A549 (cell line): ENCODE results near the gene CCDC71. TPM values are rescaled to one million over a fixed set of nuclear protein-coding genes. Genes with fewer than 3 reads are reported as not detected.
A peak's percentile ranks its signal among the peaks of the same experiment; 100 is the strongest.

Experiments used
- ATAC-seq, 2 experiments: fragments of 200-7000 bp in 1 of 2; fragments of >200 bp in 1 of 2; cut with Nextera tagmentation in 1 of 2; cut with Tn5 transposase in 1 of 2; 3 replicates each; pipeline versions ENCODE4 v1.8.0 to v1.9.1; 2018 to 2020; ENCODE audit warnings: mild to moderate bottlenecking in 1 of 2, moderate library complexity in 1 of 2
- CTCF ChIA-PET: fragments of 300-600 bp; sonication (Branson Sonifier 250); formaldehyde crosslinking; extraction: SDS; loops from one replicate; lab custom pipeline; 2021; ENCODE audit warnings: antibody characterized with exemption, inconsistent platforms; lab: Yijun Ruan, JAX
- POLR2A ChIA-PET: fragments of 350-600 bp; formaldehyde crosslinking; extraction: SDS; loops from one replicate; lab custom pipeline; 2021; ENCODE audit warnings: antibody characterized with exemption, inconsistent platforms; lab: Yijun Ruan, JAX
- DNase-seq, 2 experiments: peaks; one replicate each; pipeline versions ENCODE4 v3.0.0 to v3.0.0-alpha.2; 2011 to 2016; ENCODE audit warnings: low read depth in 1 of 2, low spot score in 1 of 2
- FAIRE-seq: peaks from 2 replicates; lab custom pipeline; 2011; peaks lifted over from hg19 to GRCh38; lab: Jason Lieb, UNC
- H3K27ac ChIP-seq, 2 experiments: fragments of >200 bp; sonication (Bioruptor Twin); formaldehyde crosslinking; 3 replicates each; pipeline ENCODE4 v1.5.1; 2016 to 2017
- H3K4me1 ChIP-seq: fragments of >200 bp; sonication (Bioruptor Twin); formaldehyde crosslinking; 3 replicates; pipeline ENCODE4 v1.6.1; 2016
- H3K4me2 ChIP-seq: fragments of >200 bp; sonication (Bioruptor Twin); formaldehyde crosslinking; 3 replicates; pipeline ENCODE4 v1.6.1; 2016
- H3K4me3 ChIP-seq: fragments of >200 bp; sonication (Bioruptor Twin); formaldehyde crosslinking; 3 replicates; pipeline ENCODE4 v1.5.1; 2016
- H3K9me3 ChIP-seq: fragments of >200 bp; sonication (Bioruptor Twin); formaldehyde crosslinking; 3 replicates; pipeline ENCODE4 v1.6.1; 2016
- CBX2 ChIP-seq: fragments of 200-600 bp; sonication (generic); IDR thresholded peaks from 2 replicates; pipeline ENCODE4 v1.6.1; 2016; ENCODE audit warnings: low read depth, mild to moderate bottlenecking, borderline replicate concordance
- EHF ChIP-seq: fragments of 250-450 bp; sonication (Bioruptor Pico); IDR thresholded peaks from 2 replicates; pipeline ENCODE4 v1.5.0; 2020; ENCODE audit warnings: mild to moderate bottlenecking
- EHMT2 ChIP-seq: fragments of 200-600 bp; sonication (generic); IDR thresholded peaks from 2 replicates; pipeline ENCODE4 v1.6.1; 2016; ENCODE audit warnings: antibody characterized with exemption, low read depth, mild to moderate bottlenecking, moderate library complexity
- EP300 ChIP-seq, 2 experiments: fragments of >200 bp; sonication (Bioruptor Twin); formaldehyde crosslinking; IDR thresholded peaks; 2 replicates in 1 of 2; 3 replicates in 1 of 2; pipeline ENCODE4 v1.6.1; 2016 to 2017
- FOSB ChIP-seq: fragments of 250-450 bp; sonication (Bioruptor Pico); IDR thresholded peaks from 2 replicates; pipeline ENCODE4 v1.5.0; 2020; ENCODE audit warnings: mild to moderate bottlenecking, moderate library complexity
- FOSL2 ChIP-seq, 2 experiments: fragments of 450-650 bp in 1 of 2; fragments of >200 bp in 1 of 2; sonication (Bioruptor Twin) in 1 of 2; formaldehyde crosslinking; IDR thresholded peaks; 2 replicates each; pipeline versions ENCODE4 v1.5.0 to v1.6.1; 2016 to 2020; ENCODE audit warnings: mild to moderate bottlenecking in 1 of 2, moderate library complexity in 1 of 2
- HEYL ChIP-seq: fragments of 250-450 bp; sonication (Bioruptor Pico); IDR thresholded peaks from 2 replicates; pipeline ENCODE4 v1.8.0; 2021; ENCODE audit warnings: mild to moderate bottlenecking, moderate library complexity
- HOXA7 ChIP-seq: fragments of 250-450 bp; sonication (Bioruptor Pico); IDR thresholded peaks from 2 replicates; pipeline ENCODE4 v1.5.0; 2020; ENCODE audit warnings: mild to moderate bottlenecking, moderate library complexity
- HOXB13 ChIP-seq: fragments of 250-450 bp; sonication (Bioruptor Pico); IDR thresholded peaks from 2 replicates; pipeline ENCODE4 v1.5.0; 2020; ENCODE audit warnings: low read depth, mild to moderate bottlenecking, moderate library complexity
- KDM5A ChIP-seq: fragments of 200-600 bp; sonication (generic); IDR thresholded peaks from 2 replicates; pipeline ENCODE4 v1.6.1; 2016; ENCODE audit warnings: antibody characterized with exemption, mild to moderate bottlenecking
- MAFK ChIP-seq: fragments of 450-650 bp; IDR thresholded peaks from 2 replicates; pipeline ENCODE4 v1.6.1; 2014; ENCODE audit not compliant: partially characterized antibody
- MAZ ChIP-seq: fragments of 150-350 bp; IDR thresholded peaks from 2 replicates; pipeline ENCODE4 v1.6.1; 2014; ENCODE audit warnings: antibody characterized with exemption, low read depth, low read length, borderline replicate concordance
- NFE2L2 ChIP-seq: fragments of 150-350 bp; conservative IDR thresholded peaks from 2 replicates; pipeline ENCODE4 v1.6.1; 2014; ENCODE audit warnings: low read length
- PHF8 ChIP-seq: fragments of 200-600 bp; sonication (generic); IDR thresholded peaks from 2 replicates; pipeline ENCODE4 v1.6.1; 2016; ENCODE audit warnings: low read depth, mild to moderate bottlenecking, antibody characterized with exemption, moderate library complexity, borderline replicate concordance
- POLR2AphosphoS2 ChIP-seq: conservative IDR thresholded peaks from 2 replicates; pipeline ENCODE4 v1.6.1; 2012; ENCODE audit warnings: low read length, improper control_type of control experiment, inconsistent platforms
- RFX5 ChIP-seq: fragments of 450-650 bp; IDR thresholded peaks from 2 replicates; pipeline ENCODE4 v1.7.1; 2014; ENCODE audit warnings: antibody characterized with exemption, mild to moderate bottlenecking, moderate library complexity
- SMC3 ChIP-seq: fragments of >200 bp; sonication (Bioruptor Twin); formaldehyde crosslinking; IDR thresholded peaks from 3 replicates; pipeline ENCODE4 v1.6.1; 2018; ENCODE audit warnings: inconsistent platforms
- ZFP36 ChIP-seq: fragments of 450-650 bp; IDR thresholded peaks from 2 replicates; pipeline ENCODE4 v1.6.1; 2014; ENCODE audit warnings: borderline replicate concordance; ENCODE audit not compliant: partially characterized antibody
- ZNF302 ChIP-seq: fragments of 250-450 bp; sonication (Bioruptor Pico); IDR thresholded peaks from 2 replicates; pipeline ENCODE4 v1.9.0; 2021; ENCODE audit warnings: inconsistent platforms, mild to moderate bottlenecking, moderate library complexity
- ZSCAN20 ChIP-seq: fragments of 250-450 bp; sonication (Bioruptor Pico); IDR thresholded peaks from 2 replicates; pipeline ENCODE4 v1.8.0; 2022; ENCODE audit warnings: mild to moderate bottlenecking, moderate library complexity
- WGBS: methylation state at CpG from one replicate; pipeline ENCODE4 v1.1.6; 2017; ENCODE audit errors: missing lambda C conversion rate; 5-methylcytosine and 5-hydroxymethylcytosine counted together
- polyA plus RNA-seq, 4 experiments: library from polyadenylated mRNA; depleted of rRNA in 3 of 4; stranded (reverse); fragments of >200 nt; fragmentation: RNase III in 1 of 4; extraction: RNeasy Plus Mini Kit Qiagen cat#74134 plus additional on column Dnase treatment in 1 of 4; gene quantifications; 2 replicates in 3 of 4; 3 replicates in 1 of 4; pipeline ENCODE4 v1.2.3, GENCODE V29; 2011 to 2017
- TF ChIP-seq, protein P1 (sequence below): IDR thresholded peaks from 2 replicates; pipeline ENCODE4 v1.6.1; 2012
- TF ChIP-seq, protein P2 (sequence below): IDR thresholded peaks from 2 replicates; pipeline ENCODE4 v1.6.1; 2012
- TF ChIP-seq, protein P3 (sequence below): fragments of 150-350 bp; IDR thresholded peaks from 2 replicates; pipeline ENCODE4 v1.6.1; 2014; ENCODE audit warnings: low read depth, mild to moderate bottlenecking, low read length
- TF ChIP-seq, protein P4 (sequence below): fragments of >200 bp; sonication (Bioruptor Twin); formaldehyde crosslinking; IDR thresholded peaks from 2 replicates; pipeline ENCODE4 v1.6.1; 2016

CCDC71 gene
- polyA plus RNA-seq, 2 of the 4 experiments (the other 2 are of a cell fraction) = 9.6 to 13.4 TPM

DNA sequence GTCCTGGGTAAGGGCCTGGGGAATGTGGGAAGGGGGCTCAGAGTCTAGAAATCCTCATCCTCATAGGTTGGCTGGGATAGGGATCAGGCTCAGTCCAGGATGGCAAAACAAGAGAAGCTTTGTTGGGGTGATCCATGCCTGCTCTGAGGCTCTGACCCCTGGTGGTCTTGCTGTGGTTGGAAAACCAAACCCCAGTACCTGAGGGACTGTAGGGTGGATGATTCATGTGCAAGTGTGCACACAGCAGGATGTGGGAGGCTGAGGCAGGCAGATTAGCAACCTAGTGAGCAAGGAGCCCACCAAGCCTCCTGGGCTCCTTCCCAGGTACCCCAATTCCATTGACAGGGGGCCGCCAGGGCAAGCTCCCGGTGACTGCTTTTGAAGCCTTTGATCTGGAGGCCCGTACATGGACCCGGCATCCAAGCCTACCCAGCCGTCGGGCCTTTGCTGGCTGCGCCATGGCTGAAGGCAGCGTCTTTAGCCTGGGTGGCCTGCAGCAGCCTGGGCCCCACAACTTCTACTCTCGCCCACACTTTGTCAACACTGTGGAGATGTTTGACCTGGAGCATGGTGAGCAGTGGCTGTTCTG is 8.4 kb upstream of the CCDC71 start:
- no peak for FAIRE-seq

DNA sequence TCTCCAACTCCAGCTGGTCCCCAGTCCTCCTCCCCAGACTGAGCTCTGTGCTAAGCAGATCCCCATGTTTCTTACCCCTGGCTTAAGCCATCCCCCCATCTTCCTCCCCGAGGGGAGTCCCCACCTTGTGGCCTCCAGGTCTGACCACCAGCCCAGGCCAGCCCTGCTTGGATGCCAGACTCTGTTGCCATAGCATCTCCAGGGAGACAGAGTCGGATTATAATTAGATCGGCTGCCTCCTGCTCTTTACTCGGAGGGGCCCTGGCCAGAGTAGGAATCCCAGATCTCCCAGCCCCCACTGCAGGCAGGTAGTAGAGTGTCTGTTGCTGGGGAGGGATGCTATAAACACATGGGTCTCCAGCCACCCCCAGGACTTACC is 7.7 kb upstream of the CCDC71 start:
- Histone ChIP-seq H3K9me3 (no peaks in the 10 kb centered on the region), H3K4me3 (no peak overlapping the region), H3K4me1 (peaks cover 20% of the 10 kb centered on the region), H3K4me2 (no peak overlapping the region), H3K27ac (no peak overlapping the region)
- WGBS = 88% methylated on average over 3 of the region's 4 CpGs
- TF ChIP-seq, protein P1, sequence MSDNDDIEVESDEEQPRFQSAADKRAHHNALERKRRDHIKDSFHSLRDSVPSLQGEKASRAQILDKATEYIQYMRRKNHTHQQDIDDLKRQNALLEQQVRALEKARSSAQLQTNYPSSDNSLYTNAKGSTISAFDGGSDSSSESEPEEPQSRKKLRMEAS = no peak
- TF ChIP-seq KDM5A (no peak), ZSCAN20 (CRISPR knock-in tag) (no peak), RFX5 (no peak), SMC3 (no peak), POLR2AphosphoS2 (no peak), NFE2L2 (no peak), HOXB13 (CRISPR knock-in tag) (no peak), CBX2 (no peak), HEYL (CRISPR knock-in tag) (no peak), MAFK (no peak)
- TF ChIP-seq, protein P2, sequence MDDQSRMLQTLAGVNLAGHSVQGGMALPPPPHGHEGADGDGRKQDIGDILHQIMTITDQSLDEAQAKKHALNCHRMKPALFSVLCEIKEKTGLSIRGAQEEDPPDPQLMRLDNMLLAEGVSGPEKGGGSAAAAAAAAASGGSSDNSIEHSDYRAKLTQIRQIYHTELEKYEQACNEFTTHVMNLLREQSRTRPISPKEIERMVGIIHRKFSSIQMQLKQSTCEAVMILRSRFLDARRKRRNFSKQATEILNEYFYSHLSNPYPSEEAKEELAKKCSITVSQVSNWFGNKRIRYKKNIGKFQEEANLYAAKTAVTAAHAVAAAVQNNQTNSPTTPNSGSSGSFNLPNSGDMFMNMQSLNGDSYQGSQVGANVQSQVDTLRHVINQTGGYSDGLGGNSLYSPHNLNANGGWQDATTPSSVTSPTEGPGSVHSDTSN = no peak
- DNase-seq (no peak), FAIRE-seq (no peak), ATAC-seq (no peak)
- POLR2A ChIA-PET = no interaction called here
- CTCF ChIA-PET = no interaction called here

More for the DNA sequence above, 8.4 kb upstream of the CCDC71 start:
- no peak for DNase-seq
- no peaks in the 10 kb centered on the region for H3K9me3 ChIP-seq
- POLR2A ChIA-PET = no interaction called here
- H3K4me2 ChIP-seq = no peak overlapping the region
- no peak overlapping the region for H3K27ac ChIP-seq
- CTCF ChIA-PET = no interaction called here
- peaks cover 20% of the 10 kb centered on the region for H3K4me1 ChIP-seq
- TF ChIP-seq PHF8 (no peak), MAZ (no peak), EHMT2 (no peak), FOSB (CRISPR knock-in tag) (no peak), FOSL2 (IDR thresholded peaks at IDR 0.05) (no peak), FOSL2 (CRISPR knock-in tag; IDR thresholded peaks at IDR 0.05) (no peak), POLR2AphosphoS2 (no peak), HOXA7 (CRISPR knock-in tag) (no peak), CBX2 (no peak), NFE2L2 (no peak)
- TF ChIP-seq, protein P3, sequence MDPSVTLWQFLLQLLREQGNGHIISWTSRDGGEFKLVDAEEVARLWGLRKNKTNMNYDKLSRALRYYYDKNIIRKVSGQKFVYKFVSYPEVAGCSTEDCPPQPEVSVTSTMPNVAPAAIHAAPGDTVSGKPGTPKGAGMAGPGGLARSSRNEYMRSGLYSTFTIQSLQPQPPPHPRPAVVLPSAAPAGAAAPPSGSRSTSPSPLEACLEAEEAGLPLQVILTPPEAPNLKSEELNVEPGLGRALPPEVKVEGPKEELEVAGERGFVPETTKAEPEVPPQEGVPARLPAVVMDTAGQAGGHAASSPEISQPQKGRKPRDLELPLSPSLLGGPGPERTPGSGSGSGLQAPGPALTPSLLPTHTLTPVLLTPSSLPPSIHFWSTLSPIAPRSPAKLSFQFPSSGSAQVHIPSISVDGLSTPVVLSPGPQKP = no peak
- TF ChIP-seq, protein P4, sequence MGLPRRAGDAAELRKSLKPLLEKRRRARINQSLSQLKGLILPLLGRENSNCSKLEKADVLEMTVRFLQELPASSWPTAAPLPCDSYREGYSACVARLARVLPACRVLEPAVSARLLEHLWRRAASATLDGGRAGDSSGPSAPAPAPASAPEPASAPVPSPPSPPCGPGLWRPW = no peak
- WGBS = 93% methylated on average over 8 of the region's 9 CpGs
- ATAC-seq = no peak
- H3K4me3 ChIP-seq = no peak overlapping the region

DNA sequence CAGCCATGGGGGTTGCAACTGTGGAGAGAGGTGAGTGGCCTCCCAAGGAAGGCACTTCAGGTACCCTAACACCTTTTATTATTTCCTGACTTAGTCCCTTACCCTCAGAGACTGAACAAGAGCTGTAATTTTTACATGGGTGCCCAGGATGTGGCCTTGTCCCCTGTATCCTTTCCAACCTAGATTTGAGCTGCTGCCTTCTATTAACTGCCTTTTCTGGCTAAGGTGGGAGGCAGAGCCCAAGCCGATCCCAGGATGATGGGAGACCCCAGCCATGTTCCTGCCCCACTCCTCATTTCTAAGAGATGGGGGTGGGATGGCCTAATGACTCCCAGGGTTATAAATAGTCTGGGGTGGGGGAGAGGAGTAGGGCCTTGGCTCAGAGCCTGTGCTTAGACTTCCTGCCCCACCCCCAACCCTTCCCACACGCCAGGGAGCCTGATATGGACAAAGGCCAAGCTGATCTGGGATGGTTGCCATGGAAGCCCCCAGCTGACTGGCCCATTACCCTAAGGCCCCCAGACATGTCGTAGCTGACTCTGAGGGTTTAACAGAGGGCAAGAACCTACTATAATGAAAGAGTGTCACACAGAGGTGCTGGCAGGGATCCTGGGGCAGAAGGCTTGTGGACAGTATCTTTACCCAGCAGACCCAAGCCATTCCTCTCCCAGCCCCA is 7.1 kb upstream of the CCDC71 start:
- no peak for ATAC-seq
- no peaks in the 10 kb centered on the region for H3K9me3 ChIP-seq
- H3K4me2 ChIP-seq = peak overlapping the region; percentile 94; the same call in 1 of the 3 replicates
- peak overlapping the region in 1 of 2 experiments; percentile 87; a peak in 1 of 6 replicates for H3K27ac ChIP-seq
- DNase-seq = no peak
- WGBS = 82% methylated on average over 3 of the region's 3 CpGs
- no peak for FAIRE-seq
- CTCF ChIA-PET = no interaction called here
- POLR2A ChIA-PET = no interaction called here
- no peak overlapping the region for H3K4me3 ChIP-seq
- H3K4me1 ChIP-seq = peaks cover 20% of the 10 kb centered on the region
- TF ChIP-seq ZNF302 (CRISPR knock-in tag) (no peak), EHF (no peak), MAFK (no peak), ZFP36 (no peak), PHF8 (no peak), EP300 (IDR thresholded peaks at IDR 0.05) (no peak), POLR2AphosphoS2 (no peak)
- TF ChIP-seq, protein P3 = no peak
- TF ChIP-seq, protein P2 = no peak
- TF ChIP-seq, protein P1 = no peak
